GM06990 (cell line): ENCODE measurements around the gene AP1B1.

Experiments
- DNase-seq: peaks from one replicate; pipeline ENCODE4 v3.0.0-alpha.2; 2011; ENCODE audit not compliant: insufficient read length; ENCODE audit errors: extremely low read depth
- H3K27me3 ChIP-seq: replicated peaks from 2 replicates; pipeline ENCODE4 v1.6.0; 2011; ENCODE audit warnings: low read length; ENCODE audit not compliant: control insufficient read depth, insufficient read depth
- H3K36me3 ChIP-seq: 2 replicates; pipeline ENCODE4 v1.5.1; 2011; ENCODE audit warnings: low read length; ENCODE audit not compliant: control insufficient read depth, insufficient read depth
- H3K4me3 ChIP-seq: replicated peaks from 2 replicates; pipeline ENCODE4 v1.5.1; 2011; ENCODE audit warnings: low read depth, mild to moderate bottlenecking, control low read depth, low read length
- CTCF ChIP-seq: IDR thresholded peaks from 2 replicates; pipeline ENCODE4 v1.5.1; 2011; ENCODE audit warnings: low read length, control low read depth, mild to moderate bottlenecking, inconsistent platforms; ENCODE audit not compliant: insufficient read depth, poor library complexity, severe bottlenecking

The AP1B1 gene

GRCh38 chr22:29391546-29391945, 3.2 kb upstream of the AP1B1 start:
- TF ChIP-seq CTCF = no peak
- no peak for DNase-seq
- H3K4me3 ChIP-seq = no peak overlapping the region
- no peaks in the 10 kb centered on the region for H3K27me3 ChIP-seq
- H3K36me3 ChIP-seq = no peaks in the 10 kb centered on the region

- no peak for TF ChIP-seq CTCF
- H3K4me3 ChIP-seq = no peak overlapping the region
- no peak for DNase-seq
- no peaks in the 10 kb centered on the region; the same call in 1 of the 2 replicates for H3K36me3 ChIP-seq
- no peaks in the 10 kb centered on the region for H3K27me3 ChIP-seq
Measured at GRCh38 chr22:29390270-29390669, 1.9 kb upstream of the AP1B1 start.

GRCh38 chr22:29388759-29389090, 355 bp upstream of the AP1B1 start:
- DNase-seq = no peak
- Histone ChIP-seq H3K4me3 (peak overlapping the region; percentile 95), H3K27me3 (no peaks in the 10 kb centered on the region), H3K36me3 (peaks cover 5% of the 10 kb centered on the region)
- no peak for TF ChIP-seq CTCF

GRCh38 chr22:29386708-29387107, 1.7 kb downstream of the AP1B1 start:
- no peak for TF ChIP-seq CTCF
- H3K27me3 ChIP-seq = no peaks in the 10 kb centered on the region
- H3K4me3 ChIP-seq = peak overlapping the region; percentile 95
- DNase-seq = no peak
- peaks cover 12% of the 10 kb centered on the region for H3K36me3 ChIP-seq

GRCh38 chr22:29385748-29386147, 2.6 kb downstream of the AP1B1 start:
- DNase-seq = peak; percentile 52
- H3K36me3 ChIP-seq = peaks cover 15% of the 10 kb centered on the region
- H3K4me3 ChIP-seq = peak overlapping the region; percentile 18
- H3K27me3 ChIP-seq = no peaks in the 10 kb centered on the region
- no peak for TF ChIP-seq CTCF

GRCh38 chr22:29385151-29385704, 3.1 kb downstream of the AP1B1 start:
- TF ChIP-seq CTCF = no peak
- Histone ChIP-seq H3K4me3 (0 out of 2 replicates have a peak overlapping the region, but pooled peaks have one; percentile 8), H3K27me3 (no peaks in the 10 kb centered on the region), H3K36me3 (peaks cover 17% of the 10 kb centered on the region)
- DNase-seq = no peak
